ENCODE results near the gene ACSL4. TPM values are rescaled to one million over a fixed set of nuclear protein-coding genes. Genes with fewer than 3 reads are reported as not detected.
"Not testable (repeated sequence)": the region's sequence is repeated elsewhere in the genome, so short reads cannot be mapped to it uniquely, and the experiment has no call there.

The ACSL4 gene
- total RNA-seq, 1 donor from 2014 or later = 70.4 TPM

- Histone ChIP-seq H3K36me3 (ENCODE audit: control insufficient read depth, insufficient read depth, low read length) (no peaks in the 10 kb centered on the region), H3K4me3 (ENCODE audit: low read depth, low read length) (no peak overlapping the region), H3K27me3 (ENCODE audit: control insufficient read depth, insufficient read depth, low read length) (no peaks in the 10 kb centered on the region)
- no peak for DNase-seq (ENCODE audit: low read depth)
- TF ChIP-seq, protein P1, sequence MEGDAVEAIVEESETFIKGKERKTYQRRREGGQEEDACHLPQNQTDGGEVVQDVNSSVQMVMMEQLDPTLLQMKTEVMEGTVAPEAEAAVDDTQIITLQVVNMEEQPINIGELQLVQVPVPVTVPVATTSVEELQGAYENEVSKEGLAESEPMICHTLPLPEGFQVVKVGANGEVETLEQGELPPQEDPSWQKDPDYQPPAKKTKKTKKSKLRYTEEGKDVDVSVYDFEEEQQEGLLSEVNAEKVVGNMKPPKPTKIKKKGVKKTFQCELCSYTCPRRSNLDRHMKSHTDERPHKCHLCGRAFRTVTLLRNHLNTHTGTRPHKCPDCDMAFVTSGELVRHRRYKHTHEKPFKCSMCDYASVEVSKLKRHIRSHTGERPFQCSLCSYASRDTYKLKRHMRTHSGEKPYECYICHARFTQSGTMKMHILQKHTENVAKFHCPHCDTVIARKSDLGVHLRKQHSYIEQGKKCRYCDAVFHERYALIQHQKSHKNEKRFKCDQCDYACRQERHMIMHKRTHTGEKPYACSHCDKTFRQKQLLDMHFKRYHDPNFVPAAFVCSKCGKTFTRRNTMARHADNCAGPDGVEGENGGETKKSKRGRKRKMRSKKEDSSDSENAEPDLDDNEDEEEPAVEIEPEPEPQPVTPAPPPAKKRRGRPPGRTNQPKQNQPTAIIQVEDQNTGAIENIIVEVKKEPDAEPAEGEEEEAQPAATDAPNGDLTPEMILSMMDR (IDR thresholded peaks at IDR 0.05; ENCODE audit: insufficient read depth, low read length, poor library complexity, severe bottlenecking) = no peak
These were observed 51.5 kb downstream of the ACSL4 start for GRCh38 chrX:109681475-109682081.

DNA sequence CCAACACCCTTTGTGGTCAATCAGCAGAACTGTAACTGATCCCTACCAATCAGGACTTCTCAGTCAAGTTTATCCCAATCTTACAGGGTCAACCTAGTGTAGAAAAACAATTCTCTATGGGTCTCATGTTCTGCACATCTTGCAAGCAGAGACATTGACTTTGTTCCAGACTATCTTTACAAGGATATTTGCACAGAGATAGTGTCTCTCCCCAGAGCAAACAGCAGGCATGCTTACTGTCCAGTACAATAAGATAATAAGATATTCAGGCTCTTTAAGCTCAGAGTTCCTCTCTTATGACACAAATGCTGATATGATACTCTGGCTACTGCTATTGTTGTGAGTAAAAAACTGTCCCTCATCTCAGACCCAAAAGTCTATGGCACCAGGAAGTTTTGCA, 53.2 kb downstream of the ACSL4 start:
- no peak for DNase-seq (ENCODE audit: low read depth)
- Histone ChIP-seq H3K27me3 (ENCODE audit: control insufficient read depth, insufficient read depth, low read length) (no peaks in the 10 kb centered on the region), H3K4me3 (ENCODE audit: low read depth, low read length) (no peak overlapping the region), H3K36me3 (ENCODE audit: control insufficient read depth, insufficient read depth, low read length) (no peaks in the 10 kb centered on the region)
- TF ChIP-seq, protein P1 (IDR thresholded peaks at IDR 0.05; ENCODE audit: insufficient read depth, low read length, poor library complexity, severe bottlenecking) = no peak

DNA sequence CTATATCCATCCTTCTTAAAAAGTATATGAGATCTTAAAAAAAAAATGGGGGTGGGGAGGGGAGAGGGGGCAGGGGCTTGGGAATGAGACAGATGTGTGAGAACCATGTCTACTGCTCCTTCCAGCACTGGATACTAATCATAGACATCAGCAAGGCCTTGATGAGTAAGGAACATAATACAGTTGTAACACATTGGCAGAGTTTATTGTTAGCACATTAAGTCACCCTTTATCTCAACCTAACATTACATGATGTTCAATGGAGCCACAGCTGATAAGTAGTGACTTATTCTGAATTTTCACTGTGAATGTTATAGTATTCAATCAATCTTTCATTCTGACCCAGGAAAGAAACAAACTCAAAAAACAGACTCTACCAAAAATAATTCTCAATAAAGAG, 60.8 kb downstream of the ACSL4 start:
- no peak for DNase-seq (ENCODE audit: low read depth)
- Histone ChIP-seq H3K36me3 (ENCODE audit: control insufficient read depth, insufficient read depth, low read length) (no peaks in the 10 kb centered on the region), H3K27me3 (ENCODE audit: control insufficient read depth, insufficient read depth, low read length) (no peaks in the 10 kb centered on the region), H3K4me3 (ENCODE audit: low read depth, low read length) (no peak overlapping the region)
- TF ChIP-seq, protein P1 (IDR thresholded peaks at IDR 0.05; ENCODE audit: insufficient read depth, low read length, poor library complexity, severe bottlenecking) = no peak

DNA sequence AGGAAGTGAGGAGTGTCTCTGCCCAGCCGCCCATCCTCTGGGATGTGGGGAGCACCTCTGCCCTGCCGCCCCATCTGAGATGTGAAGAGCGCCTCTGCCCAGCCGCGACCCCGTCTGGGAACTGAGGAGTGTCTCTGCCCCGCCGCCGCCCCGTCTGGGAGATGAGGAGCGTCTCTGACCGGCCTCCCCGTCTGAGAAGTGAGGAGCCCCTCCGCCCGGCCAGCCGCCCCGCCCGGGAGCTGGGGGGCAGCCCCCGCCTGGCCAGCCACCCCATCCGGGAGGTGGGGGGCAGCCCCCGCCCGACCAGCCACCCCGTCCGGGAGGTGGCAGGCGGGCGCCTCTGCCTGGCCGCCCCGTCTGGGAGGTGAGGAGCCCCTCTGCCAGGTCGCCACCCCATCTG, 61.9 kb downstream of the ACSL4 start:
- not testable (repeated sequence) for H3K27me3 ChIP-seq (ENCODE audit: control insufficient read depth, insufficient read depth, low read length); DNase-seq (ENCODE audit: low read depth); H3K4me3 ChIP-seq (ENCODE audit: low read depth, low read length); H3K36me3 ChIP-seq (ENCODE audit: control insufficient read depth, insufficient read depth, low read length)

DNA sequence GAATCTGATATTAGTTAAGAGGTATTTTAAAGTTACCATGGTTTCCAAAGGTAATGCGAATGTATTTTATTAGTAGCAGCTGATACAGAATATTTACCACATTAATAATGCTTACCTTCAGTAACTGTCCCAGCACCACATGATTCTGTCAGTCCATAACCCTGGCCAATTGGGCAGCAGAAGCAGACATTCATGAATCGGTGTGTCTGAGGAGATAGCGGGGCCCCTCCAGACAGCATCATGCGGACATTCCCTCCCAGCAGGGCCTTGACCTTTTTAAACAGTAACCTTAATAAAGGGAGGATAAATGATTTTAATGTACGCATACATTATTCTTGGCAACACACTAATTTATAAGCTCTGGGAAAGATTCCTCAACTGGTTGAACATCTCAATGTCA, 65.1 kb downstream of the ACSL4 start:
- no peak for DNase-seq (ENCODE audit: low read depth)
- no peaks in the 10 kb centered on the region for H3K27me3 ChIP-seq (ENCODE audit: control insufficient read depth, insufficient read depth, low read length)
- TF ChIP-seq, protein P1 (IDR thresholded peaks at IDR 0.05; ENCODE audit: insufficient read depth, low read length, poor library complexity, severe bottlenecking) = no peak
- no peaks in the 10 kb centered on the region for H3K36me3 ChIP-seq (ENCODE audit: control insufficient read depth, insufficient read depth, low read length)
- H3K4me3 ChIP-seq (ENCODE audit: low read depth, low read length) = no peak overlapping the region

DNA sequence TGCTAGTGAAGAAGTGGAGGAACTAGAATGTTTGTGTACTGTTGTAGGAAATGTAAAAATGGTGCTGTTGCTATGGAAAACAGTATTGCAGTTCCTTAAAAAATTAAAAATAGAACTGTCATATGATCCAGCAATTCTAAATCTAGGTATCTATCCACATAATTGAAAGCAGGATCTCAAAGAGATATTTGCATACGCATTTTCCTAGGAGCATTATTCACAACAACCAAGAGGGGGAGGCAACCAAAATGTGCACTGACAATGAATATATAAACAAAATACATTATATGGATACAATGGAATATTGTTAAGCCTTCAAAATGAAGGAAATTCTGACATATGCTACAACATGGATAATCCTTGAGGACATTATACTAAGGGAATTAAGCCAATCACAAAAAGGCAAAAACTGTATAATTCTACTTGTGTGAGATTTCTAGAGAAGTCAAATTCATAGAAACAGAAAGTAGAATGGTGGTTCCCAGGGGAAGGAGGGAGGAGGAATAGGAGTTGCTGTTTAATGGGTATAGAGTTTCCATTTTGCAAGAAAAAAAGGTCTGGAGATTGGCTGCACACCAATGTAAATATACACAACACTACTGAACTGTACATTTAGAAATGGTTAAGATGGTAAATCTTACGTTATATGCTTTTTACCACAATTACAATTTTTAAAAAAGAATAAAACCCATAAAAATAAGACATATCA, 72.5 kb downstream of the ACSL4 start:
- Histone ChIP-seq H3K4me3 (ENCODE audit: low read depth, low read length) (no peak overlapping the region), H3K36me3 (ENCODE audit: control insufficient read depth, insufficient read depth, low read length) (no peaks in the 10 kb centered on the region), H3K27me3 (ENCODE audit: control insufficient read depth, insufficient read depth, low read length) (no peaks in the 10 kb centered on the region)
- TF ChIP-seq, protein P1 (IDR thresholded peaks at IDR 0.05; ENCODE audit: insufficient read depth, low read length, poor library complexity, severe bottlenecking) = no peak
- no peak for DNase-seq (ENCODE audit: low read depth)

Measured in kidney epithelial cell (primary cell).